HepG2 (cell line): ENCODE measurements around the gene TBL2. TPM values are rescaled to one million over a fixed set of nuclear protein-coding genes. Genes with fewer than 3 reads are reported as not detected.

Experiments used
- ATAC-seq: fragments of 200-7000 bp; cut with Tn5 transposase; 3 replicates; pipeline ENCODE4 v1.9.1; 2020; ENCODE audit warnings: mild to moderate bottlenecking, moderate library complexity
- BruUV-seq: library from RNA; stranded (reverse); fragments of 400-500 nt; replicated peaks from 2 replicates; lab custom pipeline; 2021; lab: Mats Ljungman, UMichigan
- CTCF ChIA-PET: fragments of 300-600 bp; formaldehyde crosslinking; extraction: SDS; loops from one replicate; lab custom pipeline; 2021; ENCODE audit warnings: low total read pairs, inconsistent platforms, low intra/inter-chr PET ratio; lab: Yijun Ruan, JAX
- POLR2A ChIA-PET: fragments of 350-600 bp; sonication (Branson Sonifier 250); formaldehyde crosslinking; loops from one replicate; lab custom pipeline; 2020; ENCODE audit warnings: antibody characterized with exemption, inconsistent platforms; lab: Yijun Ruan, JAX
- DNase-seq: peaks from one replicate; pipeline ENCODE4 v3.0.0-alpha.2; 2015; ENCODE audit warnings: low spot score
- FAIRE-seq: peaks from 3 replicates; lab custom pipeline; 2011; peaks lifted over from hg19 to GRCh38; lab: Jason Lieb, UNC
- H2AFZ ChIP-seq: one replicate; pipeline ENCODE4 v1.6.1; 2011; ENCODE audit warnings: low read length, inconsistent platforms
- H3K27ac ChIP-seq: fragments of 300-600 bp; 3 replicates; pipeline ENCODE4 v1.8.0; 2011; ENCODE audit warnings: mixed run types, mild to moderate bottlenecking, mixed read lengths, low read length, inconsistent platforms; ENCODE audit not compliant: insufficient read depth; ENCODE audit errors: extremely low read length
- H3K27me3 ChIP-seq, 2 experiments: fragments of 200-600 bp in 1 of 2; 2 replicates in 1 of 2; 3 replicates in 1 of 2; pipeline versions ENCODE4 v1.6.0 to v1.8.0; 2011; ENCODE audit warnings: low read length in 2 of 2, mild to moderate bottlenecking in 2 of 2, moderate library complexity in 2 of 2, inconsistent platforms in 1 of 2; ENCODE audit not compliant: insufficient read depth in 2 of 2, control insufficient read depth in 1 of 2
- H3K36me3 ChIP-seq, 2 experiments: fragments of 200-600 bp in 1 of 2; replicated peaks in 1 of 2; 2 replicates in 1 of 2; 3 replicates in 1 of 2; pipeline versions ENCODE4 v1.5.1 to v1.8.0; 2011; ENCODE audit warnings: low read length in 2 of 2, inconsistent platforms in 1 of 2; ENCODE audit not compliant: insufficient read depth in 2 of 2, control insufficient read depth in 1 of 2
- H3K4me1 ChIP-seq: 2 replicates; pipeline ENCODE4 v1.5.1; 2012; ENCODE audit warnings: low read length, inconsistent platforms; ENCODE audit not compliant: insufficient read depth
- H3K4me2 ChIP-seq: 2 replicates; pipeline ENCODE4 v1.6.0; 2011; ENCODE audit warnings: low read depth, low read length, inconsistent platforms
- H3K4me3 ChIP-seq, 3 experiments: fragments of 200-600 bp in 1 of 3; sonication (generic), shearing (Covaris generic) in 1 of 3; replicated peaks in 1 of 3; 2 replicates each; pipeline ENCODE4 v1.5.1; 2011 to 2016; ENCODE audit warnings: low read length in 3 of 3, inconsistent platforms in 2 of 3, low read depth in 2 of 3, mild to moderate bottlenecking in 2 of 3, control low read depth in 1 of 3, mixed read lengths in 1 of 3; ENCODE audit not compliant: insufficient read depth in 1 of 3
- H3K79me2 ChIP-seq: one replicate; pipeline ENCODE4 v1.6.1; 2011; ENCODE audit warnings: low read length, inconsistent platforms; ENCODE audit not compliant: insufficient read depth
- H3K9ac ChIP-seq: 2 replicates; pipeline ENCODE4 v1.6.0; 2011; ENCODE audit warnings: mild to moderate bottlenecking, low read depth, low read length, inconsistent platforms; ENCODE audit not compliant: insufficient read depth
- H3K9me3 ChIP-seq: 2 replicates; pipeline ENCODE4 v1.5.1; 2012; ENCODE audit warnings: mild to moderate bottlenecking, low read length
- H4K20me1 ChIP-seq: 2 replicates; pipeline ENCODE4 v1.6.0; 2011; ENCODE audit warnings: inconsistent platforms, mild to moderate bottlenecking, low read length, moderate library complexity; ENCODE audit not compliant: insufficient read depth
- PBX3 ChIP-seq: sonication (generic); formaldehyde crosslinking; IDR thresholded peaks from 2 replicates; pipeline ENCODE4 v1.8.1; 2023; ENCODE audit warnings: missing genetic modification reagents, inconsistent platforms, borderline replicate concordance
- PRMT3 ChIP-seq: sonication (generic); formaldehyde crosslinking; IDR thresholded peaks from 2 replicates; pipeline ENCODE4 v1.8.1; 2022; ENCODE audit warnings: low read depth, mild to moderate bottlenecking, moderate library complexity, missing genetic modification reagents, borderline replicate concordance
- RFX5 ChIP-seq: IDR thresholded peaks from 2 replicates; pipeline ENCODE4 v1.6.1; 2011; ENCODE audit warnings: low read depth, low read length, improper control_type of control experiment
- WIZ ChIP-seq: sonication (generic); formaldehyde crosslinking; IDR thresholded peaks from 2 replicates; pipeline ENCODE4 v1.5.1; 2020; ENCODE audit warnings: mild to moderate bottlenecking, missing genetic modification reagents
- ZNF121 ChIP-seq: sonication (generic); formaldehyde crosslinking; IDR thresholded peaks from 2 replicates; pipeline ENCODE4 v1.5.0; 2020; ENCODE audit warnings: mild to moderate bottlenecking, missing genetic modification reagents
- ZNF30 ChIP-seq: sonication (generic); formaldehyde crosslinking; IDR thresholded peaks from 2 replicates; pipeline ENCODE4 v1.5.0; 2020; ENCODE audit warnings: mild to moderate bottlenecking, missing genetic modification reagents
- ZNF740 ChIP-seq: sonication (generic); formaldehyde crosslinking; IDR thresholded peaks from 2 replicates; pipeline ENCODE4 v1.4.0; 2020; ENCODE audit warnings: missing genetic modification reagents
- ZNF773 ChIP-seq: sonication (generic); formaldehyde crosslinking; IDR thresholded peaks from 2 replicates; pipeline ENCODE4 v1.4.0; 2020; ENCODE audit warnings: missing genetic modification reagents, borderline replicate concordance
- ZNF850 ChIP-seq: sonication (generic); formaldehyde crosslinking; conservative IDR thresholded peaks from 2 replicates; pipeline ENCODE4 v1.9.0; 2021; ENCODE audit warnings: mild to moderate bottlenecking, missing genetic modification reagents
- WGBS: methylation state at CpG from one replicate; pipeline ENCODE4 v1.1.6; 2017; ENCODE audit warnings: low lambda C conversion rate; 5-methylcytosine and 5-hydroxymethylcytosine counted together
- in situ Hi-C: cut with HindIII; loops from 2 replicates; pipeline ENCODE4 v1.10.0; 2017; ENCODE audit warnings: low pct_unique_long_range_greater_than_20kb; ENCODE audit not compliant: extremely low pct_ligation_motif_present
- intact Hi-C: fragments of 100-400 bp; cut with micrococcal nuclease; formaldehyde crosslinking; loops from one replicate; pipeline ENCODE4 v1.10.0; 2022; ENCODE audit not compliant: unreplicated experiment
- polyA plus RNA-seq, 8 experiments: library from polyadenylated mRNA; depleted of rRNA in 3 of 8; stranded (reverse) in 7 of 8; unstranded in 1 of 8; fragments of >200 nt; fragmentation: Illumina TruSeq in 4 of 8; extraction: Trizol in 4 of 8; gene quantifications; 2 replicates each; pipeline versions ENCODE4 v1.2.1 to v1.2.3, GENCODE V29; 2011 to 2016; ENCODE audit warnings: low read depth in 4 of 8, missing spikeins in 1 of 8, mixed read lengths in 1 of 8; ENCODE audit not compliant: insufficient read depth in 1 of 8
- total RNA-seq, 5 experiments: library from RNA; depleted of rRNA; stranded (reverse); fragments of >200 nt; fragmentation: Illumina TruSeq; extraction: Trizol; gene quantifications; 2 replicates each; pipeline ENCODE4 v1.2.3, GENCODE V29; 2016; ENCODE audit warnings: low read depth in 1 of 5

TBL2 gene
- total and polyA plus RNA-seq, 2 of the 13 experiments (the other 11 are each of a cell fraction or from before 2014, with no cell fraction given) = 43.4 to 47.2 TPM

GRCh38 chr7:73547841-73548240, 30.5 kb downstream of the TBL2 start:
- H3K79me2 ChIP-seq = peaks cover 5% of the 10 kb centered on the region
- ChIA-PET POLR2A (no interaction called here), CTCF (no interaction called here)

GRCh38 chr7:73544678-73545077, 33.7 kb downstream of the TBL2 start:
- FAIRE-seq = no peak
- DNase-seq = no peak
- Histone ChIP-seq H3K79me2 (peaks cover 5% of the 10 kb centered on the region), H3K36me3 (peaks cover 14 to 57% of the 10 kb centered on the region in 2 experiments), H3K4me3 (no peak overlapping the region), H3K4me1 (no peaks in the 10 kb centered on the region), H2AFZ (no peak overlapping the region), H3K27me3 (no peaks in the 10 kb centered on the region)
- WGBS = 97% methylated on average over 2 of the region's 2 CpGs
- no TSS peak for BruUV-seq
- POLR2A ChIA-PET = no interaction called here
- intact Hi-C loops = no loop called here
- TF ChIP-seq RFX5 = no peak
- 0 out of 2 replicates have a peak, but pooled peaks have one; percentile 48 for TF ChIP-seq ZNF121 (CRISPR knock-in tag)
- no peak for TF ChIP-seq PRMT3 (CRISPR knock-in tag)
- TF ChIP-seq, all 625 proteins: peak for 1
- Histone ChIP-seq H3K9me3 (no peaks in the 10 kb centered on the region), H3K27ac (no peak overlapping the region), H3K9ac (no peak overlapping the region), H3K4me2 (no peak overlapping the region), H4K20me1 (no peaks in the 10 kb centered on the region)
- no peak for ATAC-seq
- CTCF ChIA-PET = no interaction called here
- in situ Hi-C loops = no loop called here

More at GRCh38 chr7:73547841-73548240, 30.5 kb downstream of the TBL2 start:
- DNase-seq (no peak), FAIRE-seq (no peak), ATAC-seq (no peak)
- Histone ChIP-seq H3K36me3 (peaks cover 3 to 51% of the 10 kb centered on the region in 2 experiments; a peak in 4 of 5 replicates), H3K27me3 (no peaks in the 10 kb centered on the region), H2AFZ (no peak overlapping the region), H3K4me3 (no peak overlapping the region), H4K20me1 (no peaks in the 10 kb centered on the region), H3K4me1 (no peaks in the 10 kb centered on the region), H3K4me2 (no peak overlapping the region), H3K27ac (no peak overlapping the region), H3K9ac (no peak overlapping the region), H3K9me3 (no peaks in the 10 kb centered on the region)
- TF ChIP-seq WIZ = no peak
- no peak for TF ChIP-seq ZNF850
- TF ChIP-seq ZNF30 (CRISPR knock-in tag) = no peak
- no peak for TF ChIP-seq ZNF740
- TF ChIP-seq PBX3 (CRISPR knock-in tag) = no peak
- no peak for TF ChIP-seq ZNF773
- 98% methylated on average over 9 of the region's 9 CpGs for WGBS
- intact Hi-C loops (no loop called here), in situ Hi-C loops (no loop called here)
- BruUV-seq = no TSS peak
